DMS79 treated with DMSO at 0.1 percent for 48 hours (cell line): ENCODE measurements around the gene ERP44.
"Not testable (repeated sequence)": the region's sequence is repeated elsewhere in the genome, so short reads cannot be mapped to it uniquely, and the experiment has no call there.

Source experiments
- DNase-seq: peaks from one replicate; lab custom pipeline; 2025; lab: John Stamatoyannopoulos, UW

The ERP44 gene

GRCh38 chr9:100100146-100100667 is 1.4 kb upstream of the ERP44 start:
- DNase-seq, result peak; percentile 0

- peak; percentile 9 for DNase-seq
Measured at GRCh38 chr9:100099722-100100042, 882 bp upstream of the ERP44 start.

GRCh38 chr9:100098046-100098886 is 534 bp downstream of the ERP44 start:
- peak; percentile 13 for DNase-seq

- no peak for DNase-seq
Measured at GRCh38 chr9:100096378-100096916, 2.4 kb downstream of the ERP44 start.

- not testable (repeated sequence) for DNase-seq
Measured at GRCh38 chr9:100094411-100094810, 4.4 kb downstream of the ERP44 start.

- no peak for DNase-seq
Measured at GRCh38 chr9:100092066-100092465, 6.7 kb downstream of the ERP44 start.

- no peak for DNase-seq
Measured at GRCh38 chr9:100091650-100092049, 7.2 kb downstream of the ERP44 start.

- no peak for DNase-seq
Measured at GRCh38 chr9:100090880-100091279, 7.9 kb downstream of the ERP44 start.

- DNase-seq, result no peak
Measured at GRCh38 chr9:100088202-100088601, 10.6 kb downstream of the ERP44 start.

GRCh38 chr9:100087218-100087617 is 11.6 kb downstream of the ERP44 start:
- DNase-seq, result no peak

GRCh38 chr9:100086097-100086635 is 12.6 kb downstream of the ERP44 start:
- no peak for DNase-seq

GRCh38 chr9:100084734-100085133 is 14.1 kb downstream of the ERP44 start:
- DNase-seq, result no peak

- DNase-seq, result no peak
Measured at GRCh38 chr9:100084128-100084453, 14.7 kb downstream of the ERP44 start.

GRCh38 chr9:100083448-100084127 is 15.2 kb downstream of the ERP44 start:
- DNase-seq, result no peak

GRCh38 chr9:100082782-100083181 is 16.0 kb downstream of the ERP44 start:
- no peak for DNase-seq

- not testable (repeated sequence) for DNase-seq
Measured at GRCh38 chr9:100076256-100076655, 22.5 kb downstream of the ERP44 start.

- no peak for DNase-seq
Measured at GRCh38 chr9:100074989-100075388, 23.8 kb downstream of the ERP44 start.

- no peak for DNase-seq
Measured at GRCh38 chr9:100074093-100074492, 24.7 kb downstream of the ERP44 start.

GRCh38 chr9:100072805-100073204 is 26.0 kb downstream of the ERP44 start:
- no peak for DNase-seq

GRCh38 chr9:100071271-100071670 is 27.5 kb downstream of the ERP44 start:
- DNase-seq, result no peak

- no peak for DNase-seq
Measured at GRCh38 chr9:100070104-100071041, 28.4 kb downstream of the ERP44 start.

- not testable (repeated sequence) for DNase-seq
Measured at GRCh38 chr9:100069068-100069467, 29.7 kb downstream of the ERP44 start.
